ENCODE measurements around the gene L3MBTL4. TPM values are rescaled to one million over a fixed set of nuclear protein-coding genes. Genes with fewer than 3 reads are reported as not detected.
"Not testable (repeated sequence)": the region's sequence is repeated elsewhere in the genome, so short reads cannot be mapped to it uniquely, and the experiment has no call there.

L3MBTL4 gene
- total RNA-seq, 2 donors from 2014 or later, result 10.9 to 11.2 TPM

- Histone ChIP-seq H3K4me1 (no peaks in the 10 kb centered on the region), H3K4me3 (no peak overlapping the region), H3K9me3 (no peaks in the 10 kb centered on the region), H3K27ac (no peak overlapping the region), H3K27me3 (no peaks in the 10 kb centered on the region), H3K36me3 (replicated peaks in 1 of 2; ENCODE audit: insufficient read depth in 1 of 2, low read depth in 2 of 2) (no peaks in the 10 kb centered on the region)
- DNase-seq (no peak), ATAC-seq (no peak)
- 64 to 70% methylated on average over 5 of the region's 5 CpGs for WGBS, 2 donors
- intact Hi-C loops (cut with DNase I), result no loop called here
- no peak for TF ChIP-seq CTCF (IDR thresholded peaks at IDR 0.05)
- no peak for TF ChIP-seq POLR2A (IDR thresholded peaks at IDR 0.05)
These were observed 362.2 kb downstream of the L3MBTL4 start for GRCh38 chr18:6052449-6052913.

- DNase-seq; H3K27ac ChIP-seq; ATAC-seq; H3K4me3 ChIP-seq; H3K4me1 ChIP-seq; intact Hi-C loops (cut with DNase I); H3K27me3 ChIP-seq; H3K36me3 ChIP-seq (replicated peaks in 1 of 2; ENCODE audit: insufficient read depth in 1 of 2, low read depth in 2 of 2): not testable (repeated sequence)
- H3K9me3 ChIP-seq, result peaks cover 0 to 10% (median 0%) of the 10 kb centered on the region in 3 donors
- 87 to 90% methylated on average over 2 of the region's 2 CpGs for WGBS, 2 donors
These were observed 367.1 kb downstream of the L3MBTL4 start for GRCh38 chr18:6047596-6047995.

GRCh38 chr18:6044773-6045172 lies 369.9 kb downstream of the L3MBTL4 start:
- Histone ChIP-seq H3K4me3 (no peak overlapping the region), H3K27me3 (no peaks in the 10 kb centered on the region), H3K9me3 (peaks cover 0 to 10% (median 0%) of the 10 kb centered on the region in 3 donors), H3K27ac (no peak overlapping the region), H3K36me3 (replicated peaks in 1 of 2; ENCODE audit: insufficient read depth in 1 of 2, low read depth in 2 of 2) (no peaks in the 10 kb centered on the region), H3K4me1 (no peaks in the 10 kb centered on the region)
- intact Hi-C loops (cut with DNase I), result no loop called here
- DNase-seq (no peak), ATAC-seq (no peak)
- TF ChIP-seq POLR2A (IDR thresholded peaks at IDR 0.05), result no peak
- TF ChIP-seq CTCF (IDR thresholded peaks at IDR 0.05), result no peak

GRCh38 chr18:6044319-6044718 lies 370.4 kb downstream of the L3MBTL4 start:
- H3K36me3 ChIP-seq (replicated peaks in 1 of 2; ENCODE audit: insufficient read depth in 1 of 2, low read depth in 2 of 2), result no peaks in the 10 kb centered on the region
- intact Hi-C loops (cut with DNase I), result no loop called here
- 56 to 60% methylated on average over 1 of the region's 1 CpG for WGBS, 2 donors
- no peaks in the 10 kb centered on the region for H3K27me3 ChIP-seq
- H3K27ac ChIP-seq, result no peak overlapping the region
- H3K9me3 ChIP-seq, result peaks cover 0 to 10% (median 0%) of the 10 kb centered on the region in 3 donors
- H3K4me1 ChIP-seq, result no peaks in the 10 kb centered on the region
- DNase-seq (no peak), ATAC-seq (no peak)
- TF ChIP-seq POLR2A (IDR thresholded peaks at IDR 0.05) (no peak), CTCF (IDR thresholded peaks at IDR 0.05) (no peak)
- H3K4me3 ChIP-seq, result no peak overlapping the region

- no peak for TF ChIP-seq POLR2A (IDR thresholded peaks at IDR 0.05)
- TF ChIP-seq CTCF (IDR thresholded peaks at IDR 0.05), result no peak
- 87 to 96% methylated on average over 2 of the region's 2 CpGs for WGBS, 2 donors
- Histone ChIP-seq H3K9me3 (no peaks in the 10 kb centered on the region), H3K4me3 (no peak overlapping the region), H3K27me3 (no peaks in the 10 kb centered on the region), H3K4me1 (no peaks in the 10 kb centered on the region), H3K36me3 (replicated peaks in 1 of 2; ENCODE audit: insufficient read depth in 1 of 2, low read depth in 2 of 2) (no peaks in the 10 kb centered on the region), H3K27ac (no peak overlapping the region)
- ATAC-seq (no peak), DNase-seq (no peak)
- intact Hi-C loops (cut with DNase I), result no loop called here
These were observed 375.7 kb downstream of the L3MBTL4 start for GRCh38 chr18:6039055-6039454.

Measured in body of pancreas (tissue), 4 donors.